KMS-11 (cell line): ENCODE data around the gene TBC1D25.

Source experiments
- H2AFZ ChIP-seq: fragments of 200-600 bp; sonication (generic); 2 replicates; pipeline ENCODE4 v1.6.1; 2016; ENCODE audit warnings: antibody characterized with exemption, mixed run types, low read depth
- H3K27ac ChIP-seq: fragments of 200-600 bp; sonication (generic); 2 replicates; pipeline ENCODE4 v1.6.1; 2016; ENCODE audit warnings: mild to moderate bottlenecking, mixed run types
- H3K27me3 ChIP-seq: fragments of 200-600 bp; sonication (generic); 2 replicates; pipeline ENCODE4 v1.6.1; 2017; ENCODE audit warnings: mild to moderate bottlenecking, low read depth, mixed run types, moderate library complexity; ENCODE audit not compliant: insufficient read depth
- H3K36me3 ChIP-seq: fragments of 200-600 bp; sonication (generic); 2 replicates; pipeline ENCODE4 v1.6.1; 2017; ENCODE audit warnings: mild to moderate bottlenecking, mixed run types; ENCODE audit not compliant: insufficient read depth
- H3K4me1 ChIP-seq: fragments of 200-600 bp; sonication (generic); 2 replicates; pipeline ENCODE4 v1.6.1; 2016; ENCODE audit warnings: mild to moderate bottlenecking, low read depth, mixed run types; ENCODE audit not compliant: poor library complexity, severe bottlenecking
- H3K4me2 ChIP-seq: fragments of 200-600 bp; sonication (generic); 2 replicates; pipeline ENCODE4 v1.7.0; 2016; ENCODE audit warnings: mild to moderate bottlenecking, mixed run types
- H3K4me3 ChIP-seq: fragments of 200-600 bp; sonication (generic); IDR thresholded peaks from 2 replicates; pipeline ENCODE4 v1.6.1; 2017; ENCODE audit warnings: low read depth, low read length, mixed read lengths; ENCODE audit not compliant: insufficient read depth
- H3K79me2 ChIP-seq: fragments of 200-600 bp; sonication (generic); 2 replicates; pipeline ENCODE4 v1.6.1; 2016; ENCODE audit warnings: low read depth, mixed run types; ENCODE audit not compliant: insufficient read depth
- H3K9ac ChIP-seq: fragments of 200-600 bp; sonication (generic); 2 replicates; pipeline ENCODE4 v1.6.1; 2016; ENCODE audit warnings: mild to moderate bottlenecking, mixed run types
- H4K20me1 ChIP-seq: fragments of 200-600 bp; sonication (generic); 2 replicates; pipeline ENCODE4 v1.6.1; 2016; ENCODE audit warnings: mild to moderate bottlenecking, mixed run types; ENCODE audit not compliant: insufficient read depth
- CTCF ChIP-seq: fragments of 200-600 bp; sonication (generic); conservative IDR thresholded peaks from 2 replicates; pipeline ENCODE4 v1.6.1; 2017; ENCODE audit warnings: low read depth, mild to moderate bottlenecking, antibody characterized with exemption, low read length, moderate library complexity, mixed read lengths

The TBC1D25 gene

GRCh38 chrX:48575642-48576041, 36.1 kb downstream of the TBC1D25 start:
- H2AFZ ChIP-seq: no peak overlapping the region
- peaks cover 20% of the 10 kb centered on the region for H3K79me2 ChIP-seq
- peak overlapping the region; percentile 77 for H3K4me2 ChIP-seq
- H3K36me3 ChIP-seq: peaks cover 7% of the 10 kb centered on the region; the same call in 1 of the 2 replicates
- peak overlapping the region; percentile 100; the same call in 1 of the 2 replicates for H3K9ac ChIP-seq
- H3K4me3 ChIP-seq: peak overlapping the region; percentile 44
- no peak overlapping the region for H3K27ac ChIP-seq
- H3K27me3 ChIP-seq: no peaks in the 10 kb centered on the region
- H4K20me1 ChIP-seq: no peaks in the 10 kb centered on the region
- no peak for TF ChIP-seq CTCF
- peaks cover 11% of the 10 kb centered on the region for H3K4me1 ChIP-seq

- peak overlapping the region; percentile 100; the same call in 1 of the 2 replicates for H3K9ac ChIP-seq
- peak overlapping the region; percentile 77 for H3K4me2 ChIP-seq
- H2AFZ ChIP-seq: no peak overlapping the region
- H3K27ac ChIP-seq: no peak overlapping the region
- no peak for TF ChIP-seq CTCF
- no peak overlapping the region for H3K4me3 ChIP-seq
- peaks cover 11% of the 10 kb centered on the region for H3K4me1 ChIP-seq
- H3K27me3 ChIP-seq: no peaks in the 10 kb centered on the region
- no peaks in the 10 kb centered on the region for H4K20me1 ChIP-seq
- H3K79me2 ChIP-seq: peaks cover 20% of the 10 kb centered on the region
- peaks cover 7% of the 10 kb centered on the region; the same call in 1 of the 2 replicates for H3K36me3 ChIP-seq
These were observed 36.6 kb downstream of the TBC1D25 start for GRCh38 chrX:48576108-48576507.

- H3K79me2 ChIP-seq: peaks cover 20% of the 10 kb centered on the region
- no peaks in the 10 kb centered on the region for H4K20me1 ChIP-seq
- no peak overlapping the region for H2AFZ ChIP-seq
- H3K27ac ChIP-seq: no peak overlapping the region
- peaks cover 7% of the 10 kb centered on the region; the same call in 1 of the 2 replicates for H3K36me3 ChIP-seq
- no peak for TF ChIP-seq CTCF
- no peak overlapping the region for H3K9ac ChIP-seq
- no peak overlapping the region for H3K4me3 ChIP-seq
- H3K27me3 ChIP-seq: no peaks in the 10 kb centered on the region
- no peak overlapping the region for H3K4me2 ChIP-seq
- peaks cover 11% of the 10 kb centered on the region for H3K4me1 ChIP-seq
These were observed 39.2 kb downstream of the TBC1D25 start for GRCh38 chrX:48578661-48579128.

GRCh38 chrX:48579259-48579658, 39.7 kb downstream of the TBC1D25 start:
- Histone ChIP-seq H3K4me2 (no peak overlapping the region), H3K27me3 (no peaks in the 10 kb centered on the region), H3K36me3 (peaks cover 7% of the 10 kb centered on the region; the same call in 1 of the 2 replicates), H3K79me2 (peaks cover 20% of the 10 kb centered on the region), H2AFZ (no peak overlapping the region), H3K9ac (no peak overlapping the region), H3K4me1 (peaks cover 11% of the 10 kb centered on the region), H3K4me3 (no peak overlapping the region), H4K20me1 (no peaks in the 10 kb centered on the region), H3K27ac (no peak overlapping the region)
- no peak for TF ChIP-seq CTCF
